ENCODE data around the gene JSRP1.
"Not testable (repeated sequence)": the region's sequence is repeated elsewhere in the genome, so short reads cannot be mapped to it uniquely, and the experiment has no call there.

JSRP1 gene

GRCh38 chr19:2282862-2283237, 26.6 kb upstream of the JSRP1 start:
- CTCF ChIA-PET: no interaction called here
- POLR2A ChIA-PET: no interaction called here
- no peak for TF ChIP-seq ARNT (IDR thresholded peaks at IDR 0.05)
- TF ChIP-seq ZNF384 (IDR thresholded peaks at IDR 0.05): no peak
- no peak for TF ChIP-seq FOXK2 (IDR thresholded peaks at IDR 0.05)
- no peak for TF ChIP-seq SUZ12 (IDR thresholded peaks at IDR 0.05)
- no peak for TF ChIP-seq NFRKB (IDR thresholded peaks at IDR 0.05)
- no peak for TF ChIP-seq FOXM1 (IDR thresholded peaks at IDR 0.05; ENCODE audit: borderline replicate concordance)
- TF ChIP-seq LEF1 (IDR thresholded peaks at IDR 0.05; ENCODE audit: borderline replicate concordance): no peak
- no peak for TF ChIP-seq PKNOX1 (IDR thresholded peaks at IDR 0.05)
- TF ChIP-seq CTBP1 (IDR thresholded peaks at IDR 0.05; ENCODE audit: borderline replicate concordance): no peak
- no peak for TF ChIP-seq SP1 (IDR thresholded peaks at IDR 0.05)
- no peak for TF ChIP-seq BHLHE40 (IDR thresholded peaks at IDR 0.05; ENCODE audit: borderline replicate concordance)
- TF ChIP-seq TARDBP (IDR thresholded peaks at IDR 0.05): no peak
- TF ChIP-seq FOXA1 (IDR thresholded peaks at IDR 0.05): no peak
- TF ChIP-seq ELF4 (IDR thresholded peaks at IDR 0.05): no peak
- TF ChIP-seq HDGF (IDR thresholded peaks at IDR 0.05; ENCODE audit: borderline replicate concordance): no peak
- TF ChIP-seq L3MBTL2 (conservative IDR thresholded peaks at IDR 0.05): no peak
- no peak for DNase-seq (ENCODE audit: extremely low spot score)

GRCh38 chr19:2282062-2282861, 26.0 kb upstream of the JSRP1 start, which contains the start of gene PEAK3:
Gene PEAK3, minus strand, starts transcription at chr19:2282175. Its CDS starts 1,244 bp downstream, at chr19:2280931.
- TF ChIP-seq TARDBP (IDR thresholded peaks at IDR 0.05) (no peak), NFRKB (IDR thresholded peaks at IDR 0.05) (no peak), HDGF (IDR thresholded peaks at IDR 0.05; ENCODE audit: borderline replicate concordance) (no peak), SUZ12 (IDR thresholded peaks at IDR 0.05) (no peak), FOXM1 (IDR thresholded peaks at IDR 0.05; ENCODE audit: borderline replicate concordance) (no peak), FOXA1 (IDR thresholded peaks at IDR 0.05) (no peak), CTBP1 (IDR thresholded peaks at IDR 0.05; ENCODE audit: borderline replicate concordance) (no peak), ZNF384 (IDR thresholded peaks at IDR 0.05) (no peak), BHLHE40 (IDR thresholded peaks at IDR 0.05; ENCODE audit: borderline replicate concordance) (no peak), L3MBTL2 (conservative IDR thresholded peaks at IDR 0.05) (no peak), PKNOX1 (IDR thresholded peaks at IDR 0.05) (no peak), SP1 (IDR thresholded peaks at IDR 0.05) (no peak), ARNT (IDR thresholded peaks at IDR 0.05) (no peak), FOXK2 (IDR thresholded peaks at IDR 0.05) (no peak), ELF4 (IDR thresholded peaks at IDR 0.05) (no peak), LEF1 (IDR thresholded peaks at IDR 0.05; ENCODE audit: borderline replicate concordance) (no peak)
- CTCF ChIA-PET: no interaction called here
- POLR2A ChIA-PET: no interaction called here
- no peak for DNase-seq (ENCODE audit: extremely low spot score)

- CTCF ChIA-PET; DNase-seq (ENCODE audit: extremely low spot score); POLR2A ChIA-PET: not testable (repeated sequence)
These were observed 25.2 kb upstream of the JSRP1 start for GRCh38 chr19:2281265-2282061.

- CTCF ChIA-PET: no interaction called here
- POLR2A ChIA-PET: interaction anchor here (1.0 kb wide), 1 partner anchor 195 kb away, joined by 3 read pairs; the partner anchor contains the start of gene GADD45B
- no peak for DNase-seq (ENCODE audit: extremely low spot score)
- no peak for TF ChIP-seq TARDBP (IDR thresholded peaks at IDR 0.05)
- TF ChIP-seq ARNT (IDR thresholded peaks at IDR 0.05): no peak
These were observed 24.5 kb upstream of the JSRP1 start for GRCh38 chr19:2280633-2281264.

- no peak for DNase-seq (ENCODE audit: extremely low spot score)
- TF ChIP-seq ZNF384 (IDR thresholded peaks at IDR 0.05): no peak
- TF ChIP-seq CTBP1 (IDR thresholded peaks at IDR 0.05; ENCODE audit: borderline replicate concordance): no peak
- no peak for TF ChIP-seq TARDBP (IDR thresholded peaks at IDR 0.05)
- no peak for TF ChIP-seq SP1 (IDR thresholded peaks at IDR 0.05)
- no peak for TF ChIP-seq SUZ12 (IDR thresholded peaks at IDR 0.05)
- no peak for TF ChIP-seq BHLHE40 (IDR thresholded peaks at IDR 0.05; ENCODE audit: borderline replicate concordance)
- TF ChIP-seq ELF4 (IDR thresholded peaks at IDR 0.05): no peak
- no peak for TF ChIP-seq LEF1 (IDR thresholded peaks at IDR 0.05; ENCODE audit: borderline replicate concordance)
- TF ChIP-seq L3MBTL2 (conservative IDR thresholded peaks at IDR 0.05): no peak
- TF ChIP-seq PKNOX1 (IDR thresholded peaks at IDR 0.05): no peak
- no peak for TF ChIP-seq HDGF (IDR thresholded peaks at IDR 0.05; ENCODE audit: borderline replicate concordance)
- TF ChIP-seq ARNT (IDR thresholded peaks at IDR 0.05): no peak
- no peak for TF ChIP-seq FOXM1 (IDR thresholded peaks at IDR 0.05; ENCODE audit: borderline replicate concordance)
- no peak for TF ChIP-seq FOXA1 (IDR thresholded peaks at IDR 0.05)
- TF ChIP-seq NFRKB (IDR thresholded peaks at IDR 0.05): no peak
- no peak for TF ChIP-seq FOXK2 (IDR thresholded peaks at IDR 0.05)
- CTCF ChIA-PET: no interaction called here
- POLR2A ChIA-PET: no interaction called here
These were observed 22.4 kb upstream of the JSRP1 start for GRCh38 chr19:2278459-2279158.

Data from HEK293T (cell line).